ENCODE data around the gene ZBTB7C.

DNA sequence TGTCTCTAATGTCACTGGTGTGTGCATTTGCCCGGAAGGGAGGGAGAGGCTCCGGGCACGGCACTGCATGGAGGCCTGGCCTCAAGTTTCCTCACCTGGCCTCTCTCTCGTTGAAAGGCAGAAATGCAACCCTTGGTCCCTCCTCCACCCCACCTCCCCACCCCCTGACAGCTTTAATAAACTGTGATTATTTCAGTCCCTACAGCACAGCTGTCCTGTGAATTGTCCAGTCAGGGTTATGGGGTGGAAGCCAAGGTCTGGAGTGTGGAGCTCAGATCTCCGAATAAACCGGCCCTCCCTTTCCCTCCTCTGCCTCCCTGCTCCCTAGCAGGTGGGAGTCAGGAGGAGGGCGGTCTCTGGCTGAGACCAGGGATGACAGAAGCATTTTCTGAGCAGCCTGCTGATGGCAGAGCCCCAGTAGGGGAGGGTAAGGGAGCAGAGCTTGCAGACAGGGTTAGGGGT, 279.5 kb downstream of the ZBTB7C start:
- no peak for TF ChIP-seq POLR2A (IDR thresholded peaks at IDR 0.05)
- TF ChIP-seq, protein P1, sequence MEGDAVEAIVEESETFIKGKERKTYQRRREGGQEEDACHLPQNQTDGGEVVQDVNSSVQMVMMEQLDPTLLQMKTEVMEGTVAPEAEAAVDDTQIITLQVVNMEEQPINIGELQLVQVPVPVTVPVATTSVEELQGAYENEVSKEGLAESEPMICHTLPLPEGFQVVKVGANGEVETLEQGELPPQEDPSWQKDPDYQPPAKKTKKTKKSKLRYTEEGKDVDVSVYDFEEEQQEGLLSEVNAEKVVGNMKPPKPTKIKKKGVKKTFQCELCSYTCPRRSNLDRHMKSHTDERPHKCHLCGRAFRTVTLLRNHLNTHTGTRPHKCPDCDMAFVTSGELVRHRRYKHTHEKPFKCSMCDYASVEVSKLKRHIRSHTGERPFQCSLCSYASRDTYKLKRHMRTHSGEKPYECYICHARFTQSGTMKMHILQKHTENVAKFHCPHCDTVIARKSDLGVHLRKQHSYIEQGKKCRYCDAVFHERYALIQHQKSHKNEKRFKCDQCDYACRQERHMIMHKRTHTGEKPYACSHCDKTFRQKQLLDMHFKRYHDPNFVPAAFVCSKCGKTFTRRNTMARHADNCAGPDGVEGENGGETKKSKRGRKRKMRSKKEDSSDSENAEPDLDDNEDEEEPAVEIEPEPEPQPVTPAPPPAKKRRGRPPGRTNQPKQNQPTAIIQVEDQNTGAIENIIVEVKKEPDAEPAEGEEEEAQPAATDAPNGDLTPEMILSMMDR (IDR thresholded peaks at IDR 0.05): no peak

Measured in esophagus squamous epithelium (tissue), 4 donors.